GM12872 (cell line): ENCODE results near the gene METAP1.

Experiments used
- TF ChIP-seq, protein P1 (sequence below): IDR thresholded peaks from 3 replicates; pipeline ENCODE4 v1.5.1; 2011; ENCODE audit warnings: low read depth, mild to moderate bottlenecking, low read length, moderate library complexity; ENCODE audit not compliant: insufficient read depth

The METAP1 gene

DNA sequence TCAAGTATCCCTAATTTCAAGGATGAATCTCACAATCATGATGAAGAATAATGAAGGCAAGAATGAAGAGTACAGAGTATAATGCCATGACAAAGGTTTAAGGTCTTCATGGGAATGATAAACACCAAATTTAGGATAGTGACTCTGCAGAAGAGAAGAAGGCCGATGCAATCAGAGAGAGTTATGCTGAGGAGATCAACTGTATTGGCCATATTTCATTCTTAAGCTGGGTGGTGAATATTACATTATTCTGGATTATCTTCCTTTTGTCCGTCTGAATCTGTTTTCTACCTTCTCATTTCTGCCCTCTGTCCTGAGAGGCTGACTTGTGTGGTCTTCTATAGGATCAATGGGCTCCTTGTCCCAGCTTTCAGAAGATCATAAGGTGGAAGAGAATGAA is 7.8 kb upstream of the METAP1 start:
- TF ChIP-seq, protein P1, sequence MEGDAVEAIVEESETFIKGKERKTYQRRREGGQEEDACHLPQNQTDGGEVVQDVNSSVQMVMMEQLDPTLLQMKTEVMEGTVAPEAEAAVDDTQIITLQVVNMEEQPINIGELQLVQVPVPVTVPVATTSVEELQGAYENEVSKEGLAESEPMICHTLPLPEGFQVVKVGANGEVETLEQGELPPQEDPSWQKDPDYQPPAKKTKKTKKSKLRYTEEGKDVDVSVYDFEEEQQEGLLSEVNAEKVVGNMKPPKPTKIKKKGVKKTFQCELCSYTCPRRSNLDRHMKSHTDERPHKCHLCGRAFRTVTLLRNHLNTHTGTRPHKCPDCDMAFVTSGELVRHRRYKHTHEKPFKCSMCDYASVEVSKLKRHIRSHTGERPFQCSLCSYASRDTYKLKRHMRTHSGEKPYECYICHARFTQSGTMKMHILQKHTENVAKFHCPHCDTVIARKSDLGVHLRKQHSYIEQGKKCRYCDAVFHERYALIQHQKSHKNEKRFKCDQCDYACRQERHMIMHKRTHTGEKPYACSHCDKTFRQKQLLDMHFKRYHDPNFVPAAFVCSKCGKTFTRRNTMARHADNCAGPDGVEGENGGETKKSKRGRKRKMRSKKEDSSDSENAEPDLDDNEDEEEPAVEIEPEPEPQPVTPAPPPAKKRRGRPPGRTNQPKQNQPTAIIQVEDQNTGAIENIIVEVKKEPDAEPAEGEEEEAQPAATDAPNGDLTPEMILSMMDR = no peak

DNA sequence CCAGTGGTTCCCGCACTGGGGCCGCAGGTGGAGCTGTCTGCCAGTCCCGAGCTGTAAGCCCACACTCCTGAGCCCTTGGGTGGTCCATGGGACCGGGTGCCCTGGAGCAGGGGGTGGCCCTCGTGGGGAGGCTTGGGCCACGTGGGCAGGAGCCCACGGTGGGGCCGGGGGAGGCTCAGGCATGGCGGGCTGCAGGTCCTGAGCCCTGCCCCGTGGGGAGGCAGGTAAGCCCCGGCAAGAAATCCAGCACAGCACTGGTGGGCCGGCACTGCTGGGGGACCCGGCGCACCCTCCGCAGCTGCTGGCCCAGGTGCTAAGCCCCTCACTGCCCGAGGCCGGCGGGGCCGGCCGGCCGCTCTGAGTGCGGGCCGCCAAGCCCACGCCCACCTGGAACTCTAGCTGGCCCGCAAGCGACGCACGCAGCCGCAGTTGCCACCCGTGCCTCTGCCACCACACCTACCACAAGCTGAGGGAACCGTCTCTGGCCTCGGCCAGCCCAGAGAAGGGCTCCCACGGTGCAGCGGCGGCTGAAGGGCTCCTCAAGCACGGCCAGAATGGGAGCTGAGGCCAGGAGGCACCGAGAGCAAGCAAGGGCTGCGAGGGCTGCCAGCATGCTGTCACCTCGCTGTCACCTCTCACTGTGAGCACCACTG is 2.0 kb upstream of the METAP1 start:
- TF ChIP-seq, protein P1 = no peak

DNA sequence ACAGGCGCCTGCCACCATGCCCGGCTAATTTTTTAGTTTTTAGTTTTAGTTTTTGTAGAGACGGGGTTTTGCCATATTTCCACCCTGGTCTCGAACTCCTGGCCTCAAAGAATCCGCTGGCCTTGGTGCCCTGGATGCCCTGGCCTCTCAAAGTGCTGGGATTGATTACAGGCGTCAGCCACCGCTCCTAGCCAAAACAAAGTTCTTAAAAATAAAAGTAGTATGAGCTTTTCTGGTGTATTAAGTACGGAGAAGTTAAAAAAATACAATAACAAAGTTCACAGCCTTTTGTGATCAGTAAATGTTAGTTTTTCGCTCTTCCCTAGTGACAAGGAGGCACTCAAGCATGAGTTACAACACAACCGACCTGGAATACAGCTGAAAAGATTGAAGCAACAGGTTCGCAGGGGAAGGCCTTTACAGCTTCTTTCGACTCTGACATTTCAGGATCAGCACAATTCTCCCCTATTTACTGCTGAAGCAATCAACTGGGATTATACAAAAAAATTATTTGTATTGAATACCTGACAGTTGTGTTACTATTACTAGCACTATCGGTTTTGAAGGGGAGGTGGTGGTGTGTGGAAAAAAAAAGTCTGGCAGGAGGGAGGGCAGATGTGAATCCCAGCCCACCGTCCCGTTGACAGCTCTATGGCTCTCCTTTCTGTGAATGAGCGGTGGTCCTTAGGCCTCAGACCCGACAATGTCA is 893 bp upstream of the METAP1 start:
- TF ChIP-seq, protein P1 = no peak

DNA sequence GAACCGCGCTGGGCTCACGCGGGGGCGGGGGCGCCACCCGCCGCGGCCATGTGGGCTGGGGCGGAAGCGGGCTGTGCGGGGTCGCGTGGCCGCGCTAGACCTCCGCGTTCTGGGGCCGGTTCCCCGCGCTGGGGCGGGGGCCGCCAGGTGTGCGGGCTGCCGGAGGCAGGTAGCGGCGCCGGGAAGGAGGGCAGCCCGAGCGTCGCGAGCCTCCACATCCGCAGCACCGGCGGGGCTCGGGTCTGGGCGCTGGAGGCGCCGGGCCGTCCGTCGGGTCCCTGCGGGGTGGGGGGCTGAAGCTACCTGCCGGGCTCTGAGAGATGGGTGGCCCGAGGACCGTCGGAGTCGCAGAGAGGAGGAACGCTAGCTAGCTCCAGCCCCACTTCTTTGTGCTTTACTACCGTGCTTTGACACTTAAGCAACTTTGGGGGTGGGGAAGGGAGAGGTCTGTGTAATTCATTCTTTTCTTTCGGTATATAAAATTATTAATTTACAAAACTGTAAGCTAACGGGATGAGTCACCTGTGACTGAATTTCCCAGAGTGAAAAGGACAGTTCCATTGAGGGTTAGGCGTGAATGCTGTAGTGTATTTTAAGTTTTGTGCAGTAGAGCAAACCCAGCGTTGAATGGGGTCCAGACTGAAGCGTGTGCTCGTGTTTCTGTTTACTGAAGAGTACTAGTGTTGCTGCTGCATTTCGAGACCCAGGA is 689 bp downstream of the METAP1 start:
- TF ChIP-seq, protein P1 = no peak

DNA sequence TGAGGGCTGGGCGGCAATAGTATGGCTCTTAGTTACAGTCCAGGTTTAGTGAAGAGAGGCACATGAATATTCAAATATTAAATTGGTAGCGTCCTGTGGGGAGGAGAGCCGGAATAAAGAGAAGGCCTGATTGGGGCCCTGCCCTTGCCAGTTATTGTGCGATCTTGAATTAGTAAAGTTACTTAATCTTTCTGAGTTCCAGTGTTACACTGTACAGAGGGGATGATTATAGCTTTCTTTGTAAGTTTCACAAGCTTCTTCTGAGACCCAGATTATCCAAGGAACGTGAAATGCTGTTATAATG is 1.2 kb downstream of the METAP1 start:
- TF ChIP-seq, protein P1 = no peak

DNA sequence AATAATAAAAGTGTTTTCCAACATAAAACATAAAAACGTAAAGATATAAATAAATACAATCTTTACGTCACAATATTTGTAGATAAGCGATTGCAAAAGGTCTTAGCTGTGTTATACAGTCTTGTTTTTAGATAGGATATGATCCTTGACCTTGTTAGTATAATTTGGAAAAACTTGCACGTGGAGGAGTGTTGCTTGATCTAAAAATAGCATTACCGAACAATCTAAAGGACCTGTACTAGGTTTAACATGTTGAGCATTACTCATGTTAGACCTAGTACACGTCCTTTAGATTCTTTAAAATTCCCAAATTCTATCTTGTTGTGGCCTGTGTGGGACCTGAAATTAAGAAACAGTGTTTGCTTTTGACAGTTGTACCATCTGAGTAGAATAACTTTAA is 1.6 kb downstream of the METAP1 start:
- TF ChIP-seq, protein P1 = no peak

DNA sequence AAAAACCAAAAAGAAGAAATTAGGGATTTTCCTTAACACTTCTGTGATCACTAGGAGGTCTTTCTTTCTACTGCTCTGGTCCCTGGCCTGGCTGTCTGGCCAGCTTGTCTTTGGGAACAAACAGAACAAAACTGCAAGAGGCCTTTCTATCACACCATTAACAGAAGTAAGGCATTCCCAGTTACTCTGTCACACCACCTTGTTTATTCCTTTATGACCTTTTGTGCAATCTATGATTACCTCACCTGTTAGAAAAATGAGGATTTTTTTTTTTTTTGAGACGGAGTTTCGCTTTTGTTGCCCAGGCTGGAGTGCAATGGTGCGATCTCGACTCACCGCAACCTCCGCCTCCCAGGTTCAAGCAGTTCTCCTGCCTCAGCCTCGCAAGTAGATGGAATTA is 3.0 kb downstream of the METAP1 start:
- TF ChIP-seq, protein P1 = no peak
